ENCODE results near the gene ZDHHC8. TPM values are rescaled to one million over a fixed set of nuclear protein-coding genes. Genes with fewer than 3 reads are reported as not detected.

ZDHHC8 gene
- polyA plus RNA-seq, 1 donor = 34.1 TPM

- no peak overlapping the region for H3K4me3 ChIP-seq (ENCODE audit: low read length)
- DNase-seq = no peak
- H3K36me3 ChIP-seq (ENCODE audit: control insufficient read depth, insufficient read depth, low read length) = peaks cover 94% of the 10 kb centered on the region
- H3K4me1 ChIP-seq (ENCODE audit: control insufficient read depth, insufficient read depth, low read length) = no peaks in the 10 kb centered on the region
- no CpG with 5 or more reads among the region's 12 CpGs for WGBS (ENCODE audit: insufficient coverage, low lambda C conversion rate)
- no peak overlapping the region for H3K27ac ChIP-seq (ENCODE audit: low read length)
- peaks cover 3% of the 10 kb centered on the region for H3K9me3 ChIP-seq (ENCODE audit: control insufficient read depth, low read depth, low read length)
- H3K27me3 ChIP-seq (ENCODE audit: control insufficient read depth, insufficient read depth, low read length) = no peaks in the 10 kb centered on the region
Measured at GRCh38 chr22:20108757-20109230, 22.8 kb upstream of the ZDHHC8 start.

- Histone ChIP-seq H3K4me1 (ENCODE audit: control insufficient read depth, insufficient read depth, low read length) (no peaks in the 10 kb centered on the region), H3K27ac (ENCODE audit: low read length) (no peak overlapping the region), H3K36me3 (ENCODE audit: control insufficient read depth, insufficient read depth, low read length) (peaks cover 96% of the 10 kb centered on the region), H3K4me3 (ENCODE audit: low read length) (no peak overlapping the region), H3K9me3 (ENCODE audit: control insufficient read depth, low read depth, low read length) (peaks cover 3% of the 10 kb centered on the region), H3K27me3 (ENCODE audit: control insufficient read depth, insufficient read depth, low read length) (no peaks in the 10 kb centered on the region)
- no CpG with 5 or more reads among the region's 23 CpGs for WGBS (ENCODE audit: insufficient coverage, low lambda C conversion rate)
- no peak for DNase-seq
Measured at GRCh38 chr22:20109411-20110358, 21.9 kb upstream of the ZDHHC8 start.

- Histone ChIP-seq H3K4me3 (ENCODE audit: low read length) (no peak overlapping the region), H3K27me3 (ENCODE audit: control insufficient read depth, insufficient read depth, low read length) (no peaks in the 10 kb centered on the region), H3K9me3 (ENCODE audit: control insufficient read depth, low read depth, low read length) (peaks cover 3% of the 10 kb centered on the region), H3K4me1 (ENCODE audit: control insufficient read depth, insufficient read depth, low read length) (no peaks in the 10 kb centered on the region), H3K36me3 (ENCODE audit: control insufficient read depth, insufficient read depth, low read length) (peaks cover 95% of the 10 kb centered on the region), H3K27ac (ENCODE audit: low read length) (no peak overlapping the region)
- no peak for DNase-seq
- 100% methylated on average over 3 of the region's 9 CpGs for WGBS (ENCODE audit: insufficient coverage, low lambda C conversion rate)
Measured at GRCh38 chr22:20110359-20110985, 21.1 kb upstream of the ZDHHC8 start.

GRCh38 chr22:20111045-20111688 lies 20.4 kb upstream of the ZDHHC8 start:
- peaks cover 6% of the 10 kb centered on the region for H3K4me1 ChIP-seq (ENCODE audit: control insufficient read depth, insufficient read depth, low read length)
- H3K27me3 ChIP-seq (ENCODE audit: control insufficient read depth, insufficient read depth, low read length) = no peaks in the 10 kb centered on the region
- peaks cover 91% of the 10 kb centered on the region for H3K36me3 ChIP-seq (ENCODE audit: control insufficient read depth, insufficient read depth, low read length)
- DNase-seq = no peak
- WGBS (ENCODE audit: insufficient coverage, low lambda C conversion rate) = no CpG with 5 or more reads among the region's 14 CpGs
- peaks cover 3% of the 10 kb centered on the region for H3K9me3 ChIP-seq (ENCODE audit: control insufficient read depth, low read depth, low read length)
- no peak overlapping the region for H3K27ac ChIP-seq (ENCODE audit: low read length)
- no peak overlapping the region for H3K4me3 ChIP-seq (ENCODE audit: low read length)

- no peak overlapping the region for H3K4me3 ChIP-seq (ENCODE audit: low read length)
- DNase-seq = no peak
- H3K4me1 ChIP-seq (ENCODE audit: control insufficient read depth, insufficient read depth, low read length) = peaks cover 6% of the 10 kb centered on the region
- peaks cover 83% of the 10 kb centered on the region for H3K36me3 ChIP-seq (ENCODE audit: control insufficient read depth, insufficient read depth, low read length)
- no peak overlapping the region for H3K27ac ChIP-seq (ENCODE audit: low read length)
- H3K27me3 ChIP-seq (ENCODE audit: control insufficient read depth, insufficient read depth, low read length) = no peaks in the 10 kb centered on the region
- WGBS (ENCODE audit: insufficient coverage, low lambda C conversion rate) = no CpG with 5 or more reads among the region's 7 CpGs
- peaks cover 3% of the 10 kb centered on the region for H3K9me3 ChIP-seq (ENCODE audit: control insufficient read depth, low read depth, low read length)
Measured at GRCh38 chr22:20111689-20112622, 19.6 kb upstream of the ZDHHC8 start.

GRCh38 chr22:20112623-20113511 lies 18.7 kb upstream of the ZDHHC8 start:
- no CpG with 5 or more reads among the region's 26 CpGs for WGBS (ENCODE audit: insufficient coverage, low lambda C conversion rate)
- H3K4me1 ChIP-seq (ENCODE audit: control insufficient read depth, insufficient read depth, low read length) = peaks cover 6% of the 10 kb centered on the region
- H3K4me3 ChIP-seq (ENCODE audit: low read length) = no peak overlapping the region
- no peak for DNase-seq
- H3K27ac ChIP-seq (ENCODE audit: low read length) = no peak overlapping the region
- H3K36me3 ChIP-seq (ENCODE audit: control insufficient read depth, insufficient read depth, low read length) = peaks cover 74% of the 10 kb centered on the region
- peaks cover 3% of the 10 kb centered on the region for H3K9me3 ChIP-seq (ENCODE audit: control insufficient read depth, low read depth, low read length)
- H3K27me3 ChIP-seq (ENCODE audit: control insufficient read depth, insufficient read depth, low read length) = no peaks in the 10 kb centered on the region

GRCh38 chr22:20113551-20114310 lies 17.9 kb upstream of the ZDHHC8 start:
- H3K4me1 ChIP-seq (ENCODE audit: control insufficient read depth, insufficient read depth, low read length) = peaks cover 6% of the 10 kb centered on the region
- WGBS (ENCODE audit: insufficient coverage, low lambda C conversion rate) = no CpG with 5 or more reads among the region's 19 CpGs
- H3K4me3 ChIP-seq (ENCODE audit: low read length) = no peak overlapping the region
- H3K9me3 ChIP-seq (ENCODE audit: control insufficient read depth, low read depth, low read length) = peaks cover 3% of the 10 kb centered on the region
- H3K27me3 ChIP-seq (ENCODE audit: control insufficient read depth, insufficient read depth, low read length) = no peaks in the 10 kb centered on the region
- H3K27ac ChIP-seq (ENCODE audit: low read length) = no peak overlapping the region
- H3K36me3 ChIP-seq (ENCODE audit: control insufficient read depth, insufficient read depth, low read length) = peaks cover 65% of the 10 kb centered on the region
- DNase-seq = no peak

- peaks cover 9% of the 10 kb centered on the region for H3K4me1 ChIP-seq (ENCODE audit: control insufficient read depth, insufficient read depth, low read length)
- H3K9me3 ChIP-seq (ENCODE audit: control insufficient read depth, low read depth, low read length) = peaks cover 2% of the 10 kb centered on the region
- H3K27ac ChIP-seq (ENCODE audit: low read length) = no peak overlapping the region
- no peaks in the 10 kb centered on the region for H3K27me3 ChIP-seq (ENCODE audit: control insufficient read depth, insufficient read depth, low read length)
- peaks cover 65% of the 10 kb centered on the region for H3K36me3 ChIP-seq (ENCODE audit: control insufficient read depth, insufficient read depth, low read length)
- no CpG with 5 or more reads among the region's 36 CpGs for WGBS (ENCODE audit: insufficient coverage, low lambda C conversion rate)
- DNase-seq = no peak
- H3K4me3 ChIP-seq (ENCODE audit: low read length) = no peak overlapping the region
Measured at GRCh38 chr22:20114506-20115475, 16.8 kb upstream of the ZDHHC8 start.

All from large intestine (tissue), 3 donors.